LHCN-M2 (cell line): ENCODE measurements around the gene ZMYM1. TPM values are rescaled to one million over a fixed set of nuclear protein-coding genes. Genes with fewer than 3 reads are reported as not detected.
"Not testable (repeated sequence)": the region's sequence is repeated elsewhere in the genome, so short reads cannot be mapped to it uniquely, and the experiment has no call there.

Experiments used
- DNase-seq: peaks from one replicate; pipeline ENCODE4 v3.0.0-alpha.2; 2012; ENCODE audit warnings: low read depth
- total RNA-seq: library from RNA; depleted of rRNA; stranded (reverse); fragments of >200 nt; gene quantifications from 2 replicates; pipeline ENCODE4 v1.2.3, GENCODE V29; 2014

ZMYM1 gene
- total RNA-seq, 1 experiment from 2014 or later = 23.4 TPM

- no peak for DNase-seq
Observed at GRCh38 chr1:35073265-35073811, 5.8 kb upstream of the ZMYM1 start.

GRCh38 chr1:35076426-35076825 lies 2.8 kb upstream of the ZMYM1 start:
- peak; percentile 65 for DNase-seq

GRCh38 chr1:35080171-35080854 lies 1.1 kb downstream of the ZMYM1 start:
- peak; percentile 5 for DNase-seq

- DNase-seq = peak; percentile 78
Observed at GRCh38 chr1:35085421-35085820, 6.2 kb downstream of the ZMYM1 start.

DNA sequence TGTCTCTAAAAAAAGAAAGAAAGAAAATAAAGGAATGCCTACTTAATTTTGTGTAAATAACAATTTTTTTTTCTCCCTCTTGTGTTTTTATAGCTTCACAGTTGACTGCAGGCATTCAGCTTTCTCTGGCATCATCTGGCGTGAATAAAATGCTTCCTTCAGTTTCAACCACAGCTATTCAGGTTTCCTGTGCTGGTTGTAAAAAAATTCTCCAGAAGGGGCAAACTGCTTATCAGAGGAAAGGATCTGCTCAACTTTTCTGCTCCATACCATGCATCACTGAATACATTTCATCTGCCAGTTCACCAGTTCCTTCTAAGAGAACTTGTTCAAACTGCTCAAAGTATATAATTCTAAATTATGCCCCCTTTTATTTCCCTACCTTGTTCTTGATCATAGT lies 18.0 kb downstream of the ZMYM1 start:
- DNase-seq = no peak

DNA sequence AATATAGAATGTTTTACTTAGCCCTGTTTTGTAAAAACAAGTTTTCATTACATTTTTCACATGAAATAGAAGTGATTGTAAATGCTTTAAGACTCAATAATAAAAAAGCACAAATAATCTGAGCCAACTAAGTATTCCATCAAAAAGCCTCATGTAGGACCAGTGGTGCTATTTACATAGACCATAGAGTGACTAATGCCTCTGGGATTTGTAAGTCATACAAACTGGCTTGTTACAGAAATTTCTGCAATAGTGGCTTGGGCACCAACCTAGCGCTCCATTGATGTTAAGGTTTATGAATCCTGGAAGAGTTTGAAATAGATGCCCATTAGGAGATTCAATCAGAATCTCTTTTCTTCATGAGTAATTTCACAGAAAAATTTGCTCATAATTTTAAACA lies 31.9 kb downstream of the ZMYM1 start:
- DNase-seq = peak; percentile 55

- DNase-seq = peak; percentile 6
Observed at GRCh38 chr1:35112668-35113067, 33.5 kb downstream of the ZMYM1 start.

GRCh38 chr1:35115459-35116383 lies 36.5 kb downstream of the ZMYM1 start:
- peak; percentile 5 for DNase-seq

- DNase-seq = no peak
Observed at GRCh38 chr1:35120458-35121133, 41.4 kb downstream of the ZMYM1 start.

GRCh38 chr1:35122311-35122710 lies 43.1 kb downstream of the ZMYM1 start:
- no peak for DNase-seq

- no peak for DNase-seq
Observed at GRCh38 chr1:35126546-35126945, 47.4 kb downstream of the ZMYM1 start.

- no peak for DNase-seq
Observed at GRCh38 chr1:35129080-35129479, 49.9 kb downstream of the ZMYM1 start.

GRCh38 chr1:35136780-35137179 lies 57.6 kb downstream of the ZMYM1 start:
- DNase-seq = no peak

DNA sequence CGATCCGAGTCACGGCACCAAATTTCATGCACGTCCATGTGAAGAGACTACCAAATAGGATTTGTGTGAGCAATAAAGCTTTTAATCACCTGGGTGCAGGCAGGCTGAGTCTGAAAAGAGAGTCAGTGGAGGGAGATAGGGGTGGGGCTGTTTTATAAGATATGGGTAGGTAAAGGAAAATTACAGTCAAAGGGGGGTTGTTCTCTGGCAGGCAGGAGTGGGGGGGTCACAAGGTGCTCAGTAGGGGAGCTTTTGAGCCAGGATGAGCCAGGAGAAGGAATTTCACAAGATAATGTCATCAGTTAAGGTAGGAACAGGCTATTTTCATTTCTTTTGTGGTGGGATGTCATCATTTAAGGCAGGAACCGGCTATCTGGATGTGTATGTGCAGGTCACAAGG lies 58.4 kb downstream of the ZMYM1 start:
- DNase-seq = not testable (repeated sequence)

DNA sequence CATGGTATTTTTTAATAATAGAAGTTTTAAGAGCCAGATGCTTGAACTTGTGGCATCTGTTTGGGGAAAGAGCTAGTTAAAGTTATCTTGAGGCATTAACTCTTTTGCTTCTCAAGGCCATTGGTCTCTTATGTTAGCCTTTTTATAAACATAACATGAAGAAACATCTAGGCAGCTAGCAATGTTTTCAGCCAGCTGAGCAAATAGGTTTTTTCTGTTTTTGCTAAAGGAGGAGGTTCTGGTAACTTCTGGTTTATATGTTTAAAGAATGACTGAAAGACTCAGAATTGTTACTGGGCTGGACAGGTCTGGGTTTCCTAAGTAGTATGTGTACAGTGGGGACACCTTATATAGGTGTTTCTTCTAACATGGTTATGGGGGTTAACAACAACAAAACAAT lies 63.1 kb downstream of the ZMYM1 start:
- DNase-seq = not testable (repeated sequence)

- DNase-seq = not testable (repeated sequence)
Observed at GRCh38 chr1:35142728-35143127, 63.5 kb downstream of the ZMYM1 start.

DNA sequence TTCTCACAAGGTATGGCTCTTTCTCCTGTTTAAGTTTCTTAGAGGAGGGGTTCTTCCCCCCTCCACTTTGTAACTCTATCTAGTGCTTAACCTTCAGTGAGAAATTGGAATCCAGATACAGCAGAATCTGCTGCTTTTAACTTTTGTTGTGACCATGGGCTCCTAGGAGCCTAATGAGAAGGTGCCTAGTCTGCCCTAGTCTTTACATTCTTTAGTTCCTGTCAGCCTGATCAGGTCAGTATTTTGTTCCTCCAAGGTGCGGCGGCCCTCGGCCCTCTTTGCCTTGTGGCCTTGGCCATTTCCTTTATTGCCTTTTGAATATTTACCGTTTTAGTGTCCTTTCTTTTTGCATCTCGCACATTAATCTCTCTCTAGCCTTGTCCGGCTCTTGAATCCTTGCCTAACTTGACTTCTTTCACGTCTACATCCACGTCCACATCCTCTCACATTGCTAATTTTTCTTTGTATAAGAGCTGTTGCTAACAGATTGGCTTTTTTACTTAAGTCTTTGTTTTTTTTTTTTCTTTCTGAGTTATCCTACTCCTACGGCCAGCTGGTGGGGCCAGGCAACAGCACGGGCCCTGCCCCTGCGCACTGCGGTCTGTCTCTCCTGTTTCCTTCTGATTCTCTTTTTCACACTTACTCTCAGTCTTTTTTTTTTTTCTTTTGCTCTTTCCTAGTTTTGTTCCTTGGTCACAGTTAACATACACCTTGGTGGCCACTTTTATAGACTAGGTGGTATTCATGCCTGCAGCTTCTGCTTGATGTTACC lies 64.7 kb downstream of the ZMYM1 start:
- DNase-seq = no peak

DNA sequence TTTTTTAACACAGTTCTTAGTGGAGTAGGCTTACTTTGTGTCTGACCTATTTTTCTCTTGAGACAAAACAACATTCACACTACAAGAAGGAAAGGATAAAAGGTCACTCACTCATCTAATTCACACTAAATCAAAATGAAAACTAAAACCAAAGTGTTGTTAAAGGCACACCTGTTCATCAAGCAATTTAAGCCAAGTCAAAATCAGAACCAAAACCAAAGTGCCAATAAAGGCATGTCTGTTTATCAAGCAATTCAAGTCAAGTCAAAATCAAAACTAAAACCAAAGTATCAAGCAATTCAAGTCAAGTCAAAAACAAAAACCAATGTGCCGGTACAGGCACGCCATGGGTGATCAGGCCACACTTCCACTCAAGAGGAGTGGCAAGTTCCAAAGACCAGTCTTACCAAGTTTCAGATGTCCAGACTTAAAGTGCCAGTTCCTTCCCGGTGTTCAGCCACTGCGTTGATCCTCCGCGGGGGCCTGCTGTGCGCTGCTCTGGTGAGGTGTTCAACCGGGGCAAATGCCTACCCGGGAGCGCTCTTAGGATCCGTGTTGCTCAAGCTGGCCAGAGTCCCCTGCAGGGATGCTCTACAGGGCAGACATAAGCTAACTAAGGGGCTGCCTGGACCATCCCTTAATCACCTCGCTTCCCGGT lies 66.8 kb downstream of the ZMYM1 start:
- not testable (repeated sequence) for DNase-seq

GRCh38 chr1:35151220-35151619 lies 72.0 kb downstream of the ZMYM1 start:
- no peak for DNase-seq

DNA sequence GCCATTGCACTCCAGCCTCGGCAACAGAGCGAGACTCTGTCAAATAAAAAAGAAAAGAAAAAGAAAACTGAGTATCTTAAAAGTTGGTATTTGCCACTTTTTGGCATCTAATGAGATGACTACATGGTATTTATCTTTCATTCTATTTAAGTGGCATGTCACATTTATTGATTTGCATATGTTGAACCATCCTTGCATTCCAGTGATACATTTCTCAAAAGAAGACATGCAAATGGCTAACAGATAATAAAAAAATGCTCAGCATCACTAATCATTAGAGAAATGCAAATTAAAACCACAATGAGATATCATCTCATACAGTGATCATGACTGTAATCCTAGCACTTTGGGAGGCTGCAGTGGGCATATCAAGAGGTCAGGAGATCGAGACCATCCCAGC lies 85.7 kb downstream of the ZMYM1 start:
- no peak for DNase-seq
